ENCODE results near the gene UQCC2.

The UQCC2 gene

GRCh38 chr6:33668328-33668727 is 43.2 kb downstream of the UQCC2 start:
- DNase-seq (ENCODE audit: low read depth in 2 of 2) = no peak
- TF ChIP-seq, protein P1, sequence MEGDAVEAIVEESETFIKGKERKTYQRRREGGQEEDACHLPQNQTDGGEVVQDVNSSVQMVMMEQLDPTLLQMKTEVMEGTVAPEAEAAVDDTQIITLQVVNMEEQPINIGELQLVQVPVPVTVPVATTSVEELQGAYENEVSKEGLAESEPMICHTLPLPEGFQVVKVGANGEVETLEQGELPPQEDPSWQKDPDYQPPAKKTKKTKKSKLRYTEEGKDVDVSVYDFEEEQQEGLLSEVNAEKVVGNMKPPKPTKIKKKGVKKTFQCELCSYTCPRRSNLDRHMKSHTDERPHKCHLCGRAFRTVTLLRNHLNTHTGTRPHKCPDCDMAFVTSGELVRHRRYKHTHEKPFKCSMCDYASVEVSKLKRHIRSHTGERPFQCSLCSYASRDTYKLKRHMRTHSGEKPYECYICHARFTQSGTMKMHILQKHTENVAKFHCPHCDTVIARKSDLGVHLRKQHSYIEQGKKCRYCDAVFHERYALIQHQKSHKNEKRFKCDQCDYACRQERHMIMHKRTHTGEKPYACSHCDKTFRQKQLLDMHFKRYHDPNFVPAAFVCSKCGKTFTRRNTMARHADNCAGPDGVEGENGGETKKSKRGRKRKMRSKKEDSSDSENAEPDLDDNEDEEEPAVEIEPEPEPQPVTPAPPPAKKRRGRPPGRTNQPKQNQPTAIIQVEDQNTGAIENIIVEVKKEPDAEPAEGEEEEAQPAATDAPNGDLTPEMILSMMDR (IDR thresholded peaks at IDR 0.05; ENCODE audit: low read depth, low read length) = no peak
- H3K4me3 ChIP-seq (replicated peaks in 1 of 2; ENCODE audit: low read depth in 2 of 2, low read length in 2 of 2) = no peak overlapping the region

- no peak overlapping the region for H3K4me3 ChIP-seq (replicated peaks in 1 of 2; ENCODE audit: low read depth in 2 of 2, low read length in 2 of 2)
- TF ChIP-seq, protein P1 (IDR thresholded peaks at IDR 0.05; ENCODE audit: low read depth, low read length) = no peak
- no peak for DNase-seq (ENCODE audit: low read depth in 2 of 2)
Measured at GRCh38 chr6:33667776-33668175, 43.7 kb downstream of the UQCC2 start.

GRCh38 chr6:33667072-33667471 is 44.4 kb downstream of the UQCC2 start:
- TF ChIP-seq, protein P1 (IDR thresholded peaks at IDR 0.05; ENCODE audit: low read depth, low read length) = no peak
- no peak for DNase-seq (ENCODE audit: low read depth in 2 of 2)
- H3K4me3 ChIP-seq (replicated peaks in 1 of 2; ENCODE audit: low read depth in 2 of 2, low read length in 2 of 2) = no peak overlapping the region

DNA sequence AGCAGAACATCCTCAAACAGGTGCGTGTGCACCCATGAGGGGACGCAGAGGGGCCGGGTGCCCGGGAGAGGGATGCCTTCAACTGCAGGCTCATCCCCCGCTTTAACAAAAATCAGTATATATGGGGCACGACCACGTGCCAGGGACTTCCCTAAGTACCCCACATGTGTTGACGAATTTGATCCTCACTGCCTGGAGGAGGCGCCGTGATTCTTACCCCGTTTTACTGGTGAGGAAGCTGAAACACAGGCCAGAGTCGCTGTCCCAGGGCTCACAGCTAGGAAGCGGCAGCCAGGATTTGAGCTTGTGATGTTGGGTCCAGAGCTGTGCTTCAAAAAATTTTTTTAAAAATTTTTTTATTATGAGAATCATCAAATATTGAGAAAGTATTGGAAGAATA is 45.5 kb downstream of the UQCC2 start:
- no peak for DNase-seq (ENCODE audit: low read depth in 2 of 2)
- TF ChIP-seq, protein P1 (IDR thresholded peaks at IDR 0.05; ENCODE audit: low read depth, low read length) = no peak
- no peak overlapping the region for H3K4me3 ChIP-seq (replicated peaks in 1 of 2; ENCODE audit: low read depth in 2 of 2, low read length in 2 of 2)

DNA sequence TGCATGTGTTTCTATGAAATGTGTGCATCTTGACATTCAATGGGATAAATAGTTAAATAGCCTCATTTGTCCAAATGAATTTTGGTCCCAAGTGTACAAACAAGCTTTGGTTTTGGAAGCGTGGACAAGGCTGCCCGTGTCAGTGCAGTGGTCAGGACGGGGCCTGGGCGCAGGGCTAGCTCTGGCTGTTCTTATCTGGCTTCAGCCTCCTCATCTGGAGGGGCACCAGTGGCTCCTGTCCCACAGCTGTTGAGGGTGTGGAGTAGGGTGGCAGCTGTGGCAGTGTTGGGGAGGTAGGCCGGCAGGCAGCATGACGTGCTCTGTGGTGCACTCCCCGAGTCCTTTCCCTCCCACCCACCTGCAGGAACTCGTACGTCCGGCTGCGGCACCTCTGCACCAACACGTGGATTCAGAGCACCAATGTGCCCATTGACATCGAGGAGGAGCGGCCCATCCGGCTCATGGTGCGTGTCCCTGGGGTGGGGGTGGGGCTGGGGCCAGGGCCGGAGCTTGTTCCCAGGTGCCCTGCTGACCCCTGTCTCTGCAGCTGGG is 46.9 kb downstream of the UQCC2 start:
- TF ChIP-seq, protein P1 (IDR thresholded peaks at IDR 0.05; ENCODE audit: low read depth, low read length) = no peak
- DNase-seq (ENCODE audit: low read depth in 2 of 2) = no peak

DNA sequence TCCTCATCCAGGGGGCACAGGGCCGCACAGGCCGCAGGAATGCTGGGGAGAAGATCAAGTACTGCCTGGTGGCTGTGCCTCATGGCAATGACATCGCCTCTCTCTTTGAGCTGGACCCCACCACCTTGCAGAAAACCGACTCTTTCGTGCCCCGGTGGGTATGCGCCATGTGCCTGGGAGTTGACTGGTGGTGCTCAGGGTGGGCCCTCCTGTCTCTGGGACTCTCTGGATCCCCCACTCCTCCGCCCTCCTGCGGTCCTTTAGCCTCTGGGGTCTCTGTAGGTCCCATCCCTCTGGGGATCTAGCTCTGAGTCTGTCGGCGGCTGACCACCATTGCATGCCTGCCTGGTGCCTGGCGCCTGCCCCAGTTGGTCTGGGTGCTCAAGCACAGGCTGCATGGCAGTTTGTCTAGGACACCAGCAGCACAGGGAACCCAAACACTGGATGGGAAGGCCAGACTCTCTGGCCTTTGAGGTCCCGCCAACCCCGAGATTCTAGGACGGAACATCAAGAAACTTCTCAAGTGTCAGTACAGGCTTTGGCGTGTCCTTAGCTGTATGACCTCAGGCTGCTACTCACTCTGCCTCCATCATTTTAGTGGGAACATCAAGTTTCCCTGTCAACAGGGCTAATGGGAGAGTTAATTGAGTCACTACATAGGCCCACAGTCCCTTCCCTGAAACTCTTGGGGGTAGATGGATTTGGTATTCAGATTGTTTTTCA is 47.6 kb downstream of the UQCC2 start:
- no peak overlapping the region for H3K4me3 ChIP-seq (replicated peaks in 1 of 2; ENCODE audit: low read depth in 2 of 2, low read length in 2 of 2)
- no peak for DNase-seq (ENCODE audit: low read depth in 2 of 2)
- TF ChIP-seq, protein P1 (IDR thresholded peaks at IDR 0.05; ENCODE audit: low read depth, low read length) = no peak

More for the DNA sequence above, 46.9 kb downstream of the UQCC2 start:
- no peak overlapping the region for H3K4me3 ChIP-seq (replicated peaks in 1 of 2; ENCODE audit: low read depth in 2 of 2, low read length in 2 of 2)

All from cardiac fibroblast (primary cell).